Measurements from ENCODE around the gene AKR1B1.

- TF ChIP-seq POLR2A (IDR thresholded peaks at IDR 0.05) (no peak), CTCF (IDR thresholded peaks at IDR 0.05 in 4 of 5, conservative IDR thresholded peaks at IDR 0.05 in 1 of 5) (no peak)
Observed at GRCh38 chr7:134452991-134453473, 5.9 kb downstream of the AKR1B1 start.

All from gastrocnemius medialis (tissue), 4 donors.